Inflammatory macrophage treated with lipopolysaccharide for 1 hour (primary cell): ENCODE measurements around the gene ACTR3.
A peak's percentile ranks its signal among the peaks of the same experiment; 100 is the strongest.
"Not testable (repeated sequence)": the region's sequence is repeated elsewhere in the genome, so short reads cannot be mapped to it uniquely, and the experiment has no call there.

Experiments used
- DNase-seq, 2 donors: peaks; one replicate each; pipeline ENCODE4 v3.0.0-alpha.2; 2020 to 2022

ACTR3 gene

DNA sequence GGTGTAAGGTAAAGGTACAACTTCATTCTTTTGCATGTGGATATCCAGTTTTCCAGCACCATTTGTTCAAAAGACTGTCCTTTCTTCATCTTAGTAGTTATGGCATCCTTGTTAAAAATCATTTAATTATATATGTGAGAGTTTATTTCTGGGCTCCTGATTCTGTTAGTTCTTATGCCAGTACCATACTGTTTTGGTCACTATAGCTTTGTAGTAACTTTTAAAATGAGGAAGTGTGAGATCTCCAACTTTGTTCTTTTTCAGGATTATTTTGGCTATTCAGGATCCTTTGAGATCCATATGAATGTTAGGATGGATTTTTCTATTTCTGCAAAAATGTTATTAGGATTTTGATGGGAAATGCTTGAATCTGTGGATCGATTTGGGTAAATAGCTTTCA lies 16.8 kb downstream of the ACTR3 start:
- DNase-seq = no peak

DNA sequence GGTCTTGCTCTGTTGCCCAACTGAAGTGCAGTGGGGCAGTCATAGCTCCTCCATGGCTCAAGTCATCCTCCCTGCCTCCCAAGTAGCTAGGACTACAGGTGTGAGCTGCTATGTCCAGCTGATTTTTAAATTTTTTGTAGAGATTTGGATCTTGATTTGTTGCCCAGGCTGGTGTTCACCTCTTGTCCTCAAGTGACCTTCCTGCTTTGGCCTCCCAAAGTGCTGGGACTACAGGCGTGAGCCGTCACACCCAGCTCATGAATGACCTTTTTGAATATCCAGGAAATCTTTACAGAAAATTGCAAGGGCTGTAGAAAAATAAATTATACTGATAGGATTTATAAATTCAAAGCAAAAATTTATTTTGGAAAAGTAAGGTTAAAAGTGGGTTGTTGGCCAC lies 17.4 kb downstream of the ACTR3 start:
- no peak for DNase-seq

DNA sequence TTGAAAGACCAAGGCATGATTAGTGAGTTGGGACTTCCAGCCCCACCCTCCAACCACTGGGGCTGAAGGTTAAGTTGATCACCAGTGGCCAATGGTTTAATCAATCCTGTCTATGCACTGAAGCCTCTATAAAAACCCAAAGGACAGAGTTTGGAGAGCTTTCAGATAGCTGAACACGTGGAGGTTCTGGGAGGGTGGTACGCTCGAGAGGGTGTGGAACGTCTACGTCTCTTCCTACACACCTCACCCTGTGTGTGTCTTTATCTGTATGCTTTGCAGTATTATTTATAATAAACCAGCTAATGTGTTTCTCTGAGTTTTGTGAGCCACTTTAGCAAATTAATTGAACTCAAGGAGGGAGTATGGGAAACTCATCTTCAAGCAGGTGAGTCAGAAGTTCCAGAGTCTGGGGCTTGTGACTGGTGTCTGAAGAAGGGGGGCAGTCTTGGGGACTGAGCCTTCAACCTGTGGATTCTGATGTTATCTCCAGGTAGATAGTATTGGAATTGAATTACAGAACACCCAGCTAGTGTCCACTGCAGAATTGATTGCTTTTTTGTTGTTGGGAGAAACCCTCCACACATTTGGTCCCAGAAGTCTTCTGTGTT lies 20.3 kb downstream of the ACTR3 start:
- DNase-seq = no peak

DNA sequence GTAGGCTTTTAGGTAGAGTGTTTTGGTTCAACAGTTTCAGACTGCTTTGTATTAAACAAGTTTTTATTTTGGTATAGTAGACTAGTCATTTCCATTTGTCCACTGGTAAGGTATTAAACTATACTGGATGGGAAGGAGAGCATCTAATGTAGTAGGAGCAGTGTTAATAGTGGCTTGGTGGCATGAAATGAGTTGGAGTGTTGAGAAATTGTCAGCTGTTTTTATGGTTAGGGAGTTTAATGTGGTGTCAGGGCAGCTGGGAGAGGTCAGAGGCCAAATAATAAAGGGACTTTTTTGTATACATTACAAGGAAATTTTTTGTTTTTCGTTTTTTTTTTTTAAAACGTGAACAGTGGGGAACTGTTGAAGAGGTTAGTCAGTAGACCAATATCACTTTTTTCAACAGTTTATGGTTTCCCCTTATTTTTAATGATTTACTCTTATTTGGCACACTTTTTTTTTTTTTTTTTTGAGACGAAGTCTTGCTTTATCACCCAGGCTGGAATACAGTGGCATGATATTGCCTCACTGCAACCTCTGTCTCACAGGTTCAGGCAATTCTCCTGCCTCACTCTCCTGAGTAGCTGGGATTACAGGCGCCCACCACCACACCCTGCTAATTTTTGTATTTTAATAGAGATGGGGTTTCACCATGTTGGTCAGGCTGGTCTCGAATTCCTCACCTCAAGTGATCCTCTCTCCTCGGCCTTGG lies 21.2 kb downstream of the ACTR3 start:
- peak; percentile 51 to 67 for DNase-seq

DNA sequence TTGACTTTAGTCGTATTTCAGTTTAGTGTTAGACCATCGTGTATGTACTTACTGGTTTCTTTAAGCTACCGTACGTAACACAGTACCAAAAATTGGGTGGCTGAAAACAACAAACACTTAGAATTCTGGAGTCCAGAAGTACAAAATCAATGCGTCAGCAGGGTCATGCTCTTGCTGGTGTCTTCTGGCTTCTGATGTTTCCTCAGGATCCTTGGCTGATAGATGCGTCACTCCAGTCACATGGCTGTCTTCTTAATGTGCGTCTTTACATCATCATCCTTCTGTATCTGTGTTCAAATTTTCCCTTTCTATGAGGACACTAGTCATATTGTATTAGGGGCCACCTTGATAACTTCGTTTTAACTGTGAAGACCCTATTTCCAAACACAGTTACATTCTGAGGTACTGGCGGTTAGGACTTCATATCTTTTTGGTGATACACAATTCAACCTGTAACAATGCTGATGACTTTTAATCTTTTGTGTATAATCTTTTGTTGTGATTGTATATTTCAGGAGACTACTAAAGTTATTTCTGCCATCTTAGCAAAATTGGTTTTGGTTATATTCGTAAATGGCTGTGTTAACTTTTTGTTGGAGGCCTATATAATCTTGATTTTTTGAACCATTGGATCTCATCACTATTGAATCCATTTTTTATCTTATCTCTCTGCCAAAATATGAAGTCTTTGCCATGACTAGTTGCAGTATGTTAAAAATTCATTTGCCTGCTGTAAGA lies 25.4 kb downstream of the ACTR3 start:
- DNase-seq = peak; percentile 56 to 79

DNA sequence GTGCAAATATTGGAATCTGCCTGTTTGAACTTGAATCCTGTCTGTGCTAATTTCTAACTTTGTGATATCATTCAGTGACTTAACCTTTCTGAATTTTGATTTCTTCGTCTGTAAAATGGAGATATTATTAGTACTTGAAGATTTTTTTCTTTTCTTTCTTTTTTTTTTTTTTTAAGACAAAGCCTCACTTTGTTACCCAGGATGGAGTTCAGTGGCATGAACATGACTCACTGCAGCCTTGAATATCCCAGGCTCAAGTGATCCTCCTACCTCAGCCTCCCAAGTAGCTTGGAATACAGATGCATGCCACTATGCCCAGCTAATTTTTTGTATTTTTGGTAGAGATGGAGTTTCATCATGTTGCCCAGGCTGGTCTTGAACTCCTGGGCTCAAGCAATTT lies 28.3 kb downstream of the ACTR3 start:
- no peak for DNase-seq

DNA sequence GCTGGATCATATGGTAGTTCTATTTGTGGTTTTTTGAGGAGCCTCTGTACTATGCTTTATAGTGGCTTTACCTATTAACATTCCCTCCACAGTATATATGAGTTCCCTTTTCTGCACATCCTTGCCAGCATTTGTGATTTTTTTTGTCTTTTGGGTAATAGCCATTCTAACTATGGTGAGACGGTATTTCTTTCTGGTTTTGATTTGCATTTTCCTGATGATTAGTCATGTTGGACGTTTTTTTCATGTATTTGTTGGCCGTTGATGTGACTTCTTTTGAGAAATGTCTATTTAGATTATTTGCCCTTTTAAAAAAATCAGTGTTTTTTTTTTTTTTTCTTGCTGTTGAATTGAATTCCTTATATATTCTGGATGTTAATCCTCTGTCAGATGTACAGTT lies 31.1 kb downstream of the ACTR3 start:
- no peak for DNase-seq

DNA sequence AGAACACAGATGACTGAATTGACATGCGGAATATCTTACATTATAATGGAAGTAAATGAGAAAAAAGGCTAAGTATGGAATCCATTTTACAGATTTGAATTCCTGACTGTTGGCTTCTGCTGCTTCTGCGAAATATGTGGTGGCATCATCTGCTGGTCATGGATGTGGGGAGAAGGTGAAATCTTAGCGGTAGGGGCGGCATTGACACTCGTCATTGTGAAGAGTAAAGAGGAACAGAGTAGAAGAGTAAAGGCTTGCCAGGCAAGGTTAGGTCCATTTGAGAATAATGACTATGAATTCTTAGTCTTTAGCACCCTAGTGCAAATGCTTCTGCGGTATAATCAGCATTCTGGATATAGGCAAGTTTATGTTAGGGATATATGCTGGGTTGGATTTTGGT lies 32.4 kb downstream of the ACTR3 start:
- peak in 1 of 2 donors; percentile 27 for DNase-seq

DNA sequence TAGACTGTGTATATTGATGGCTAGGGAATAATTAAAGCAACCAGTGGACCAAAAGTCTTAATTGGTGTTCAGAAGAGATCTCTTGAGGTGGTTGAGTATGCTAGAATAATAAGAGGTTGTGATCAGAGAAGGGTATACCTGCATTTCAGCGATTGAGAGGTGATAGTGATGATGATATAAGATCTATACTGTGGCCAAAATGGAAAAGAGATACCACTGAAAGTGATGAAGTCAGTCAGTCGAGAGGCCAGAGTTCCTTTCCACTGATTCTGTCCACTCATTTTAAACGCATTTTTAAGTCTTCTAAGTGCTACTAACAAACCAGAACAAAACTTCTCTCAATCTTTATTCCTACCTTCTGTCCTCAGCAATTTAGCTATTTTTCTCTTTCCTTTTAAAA lies 32.9 kb downstream of the ACTR3 start:
- no peak for DNase-seq

DNA sequence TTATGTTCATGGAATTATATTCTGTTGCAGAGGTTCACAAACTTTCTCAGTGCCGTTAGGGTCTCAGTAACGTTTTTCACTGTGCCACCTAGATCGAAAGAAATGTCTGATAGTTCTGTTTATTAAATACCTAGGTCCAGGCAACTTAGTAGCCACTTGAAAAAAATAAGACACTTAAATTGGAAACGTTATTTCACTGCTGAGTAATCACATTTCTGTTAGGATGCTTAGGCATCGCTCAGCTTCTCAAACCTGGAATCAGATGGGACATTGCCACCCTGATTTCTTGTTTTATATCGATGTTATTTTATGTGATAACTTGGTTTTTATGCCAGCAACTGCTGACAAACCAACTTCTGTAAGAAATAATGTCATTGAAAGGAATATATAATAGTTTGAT lies 36.0 kb downstream of the ACTR3 start:
- no peak for DNase-seq

DNA sequence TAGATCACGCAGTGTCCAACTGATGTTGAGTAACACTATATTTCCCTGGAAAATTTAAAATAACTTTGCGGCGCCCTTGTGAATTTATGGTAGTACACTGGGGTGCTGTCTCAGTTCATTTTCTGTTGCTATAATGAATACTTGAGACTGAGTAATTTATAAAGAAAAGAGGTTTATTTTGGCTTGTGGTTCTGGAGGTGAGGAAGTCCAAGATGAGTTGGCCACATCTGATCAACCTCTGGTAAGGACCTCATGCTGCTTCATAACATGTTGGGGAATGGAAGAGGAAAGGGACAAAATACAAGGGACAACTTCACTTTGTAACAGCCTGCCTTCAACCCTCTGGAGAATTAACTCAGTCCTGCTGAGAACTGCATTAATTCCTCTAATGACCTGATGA lies 36.4 kb downstream of the ACTR3 start:
- no peak for DNase-seq

DNA sequence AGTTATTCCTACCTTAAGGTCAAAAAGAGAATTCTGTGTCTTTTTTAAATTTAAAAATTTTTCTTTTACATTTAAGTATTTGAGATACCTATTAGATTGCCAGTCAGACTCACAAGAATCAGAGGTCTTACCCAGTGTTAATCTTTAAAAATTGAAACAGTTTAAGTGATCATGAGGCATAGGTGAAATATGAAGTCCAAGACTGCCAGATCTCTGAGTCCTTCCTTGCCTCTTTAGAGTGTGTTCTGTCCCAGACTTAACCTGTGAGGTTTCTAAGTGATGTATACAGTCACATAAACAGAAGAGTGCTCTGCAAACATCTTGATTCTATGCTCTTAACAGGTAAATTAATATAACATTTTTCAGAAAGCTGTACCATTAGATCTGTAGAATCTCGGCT lies 40.6 kb downstream of the ACTR3 start:
- DNase-seq = no peak

DNA sequence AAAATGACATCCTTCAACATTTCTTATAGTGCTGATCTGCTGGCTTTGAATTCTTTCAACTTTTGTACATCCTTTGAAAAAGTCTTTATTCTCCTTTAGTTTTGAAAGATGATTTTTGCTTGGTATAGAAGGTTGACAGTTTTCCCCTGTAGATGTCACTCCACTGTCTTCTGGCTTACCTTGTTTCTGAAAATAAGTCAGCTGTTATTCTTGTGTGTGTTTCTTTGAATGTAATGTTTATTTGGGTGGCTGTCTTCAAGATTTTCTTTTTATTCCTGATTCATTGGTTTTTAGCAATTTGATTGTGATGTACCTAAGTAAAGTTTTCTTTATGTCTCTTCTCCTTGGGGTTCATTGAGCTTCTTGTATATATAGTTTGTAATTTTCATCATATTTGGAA lies 47.6 kb downstream of the ACTR3 start:
- no peak for DNase-seq

DNA sequence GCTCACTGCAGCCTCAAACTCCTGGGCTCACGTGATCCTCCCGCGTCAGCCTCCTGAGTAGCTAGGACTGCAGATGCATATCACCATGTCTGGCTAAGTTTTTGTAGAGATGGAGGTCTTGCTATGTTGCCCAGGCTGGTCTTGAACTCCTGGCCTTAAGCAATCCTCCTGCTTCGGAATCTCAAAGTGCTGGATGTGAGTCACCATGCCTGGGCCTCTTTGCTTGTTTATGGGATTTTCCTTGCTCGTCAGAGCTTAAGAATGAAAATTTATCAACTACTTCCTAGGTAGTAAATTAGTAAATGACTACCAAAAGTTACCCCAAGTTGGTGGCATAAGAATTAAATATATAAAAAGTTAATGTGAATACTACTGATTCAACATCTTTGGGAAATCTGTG lies 51.0 kb downstream of the ACTR3 start:
- peak in 1 of 2 donors; percentile 20 for DNase-seq

DNA sequence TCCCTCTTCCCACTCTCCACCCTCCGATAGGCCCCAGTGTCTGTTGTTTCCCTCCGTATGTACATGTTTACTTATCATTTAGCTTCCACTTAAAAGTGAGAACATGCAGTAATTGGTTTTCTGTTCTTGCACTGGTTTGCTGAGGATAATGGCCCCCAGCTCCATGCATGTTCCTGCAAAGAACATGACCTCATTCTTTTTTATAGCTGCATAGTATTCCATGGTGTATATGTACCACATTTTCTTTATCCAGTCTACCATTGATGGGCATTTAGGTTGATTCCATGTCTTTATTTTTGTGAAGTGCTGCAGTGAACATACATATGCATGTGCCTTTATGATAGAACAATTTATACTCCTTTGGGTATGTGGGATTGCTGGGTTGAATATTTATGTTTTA lies 55.9 kb downstream of the ACTR3 start:
- DNase-seq = not testable (repeated sequence)

DNA sequence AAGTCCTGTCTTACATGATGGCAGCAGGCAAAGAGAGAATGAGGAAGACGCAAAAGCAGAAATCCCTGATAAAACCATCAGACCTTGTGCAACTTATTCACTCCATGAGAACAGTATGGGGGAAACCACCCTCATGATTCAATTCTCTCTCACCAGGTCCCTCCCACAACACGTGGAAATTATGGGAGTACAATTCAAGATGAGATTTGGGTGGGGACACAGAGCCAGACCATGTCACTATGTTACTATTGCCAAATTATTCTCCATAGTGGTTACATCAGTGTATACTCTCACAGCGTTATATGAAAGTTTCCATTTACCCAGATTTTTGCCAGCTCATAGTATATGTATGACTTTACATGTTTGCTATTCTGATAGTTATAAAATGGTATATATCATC lies 61.0 kb downstream of the ACTR3 start:
- DNase-seq = peak; percentile 87 to 91

DNA sequence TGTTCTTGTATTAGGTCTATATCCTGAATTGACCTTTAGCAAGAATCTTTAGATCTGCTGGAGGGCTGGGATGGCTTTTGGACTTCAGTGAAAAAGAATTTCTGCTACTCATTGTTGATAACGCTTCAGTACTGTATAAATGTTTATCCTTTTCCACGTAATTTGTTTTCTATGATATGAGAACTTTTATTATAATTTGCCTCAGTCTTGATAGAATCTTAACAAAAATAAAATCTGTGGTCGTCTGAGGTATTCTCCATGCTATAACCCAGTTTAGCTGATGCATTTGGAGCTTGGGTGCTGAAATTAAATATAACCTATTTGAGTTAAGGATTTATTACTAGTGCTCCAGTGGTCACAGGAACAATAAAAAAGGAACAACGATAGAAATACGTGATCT lies 71.1 kb downstream of the ACTR3 start:
- no peak for DNase-seq

DNA sequence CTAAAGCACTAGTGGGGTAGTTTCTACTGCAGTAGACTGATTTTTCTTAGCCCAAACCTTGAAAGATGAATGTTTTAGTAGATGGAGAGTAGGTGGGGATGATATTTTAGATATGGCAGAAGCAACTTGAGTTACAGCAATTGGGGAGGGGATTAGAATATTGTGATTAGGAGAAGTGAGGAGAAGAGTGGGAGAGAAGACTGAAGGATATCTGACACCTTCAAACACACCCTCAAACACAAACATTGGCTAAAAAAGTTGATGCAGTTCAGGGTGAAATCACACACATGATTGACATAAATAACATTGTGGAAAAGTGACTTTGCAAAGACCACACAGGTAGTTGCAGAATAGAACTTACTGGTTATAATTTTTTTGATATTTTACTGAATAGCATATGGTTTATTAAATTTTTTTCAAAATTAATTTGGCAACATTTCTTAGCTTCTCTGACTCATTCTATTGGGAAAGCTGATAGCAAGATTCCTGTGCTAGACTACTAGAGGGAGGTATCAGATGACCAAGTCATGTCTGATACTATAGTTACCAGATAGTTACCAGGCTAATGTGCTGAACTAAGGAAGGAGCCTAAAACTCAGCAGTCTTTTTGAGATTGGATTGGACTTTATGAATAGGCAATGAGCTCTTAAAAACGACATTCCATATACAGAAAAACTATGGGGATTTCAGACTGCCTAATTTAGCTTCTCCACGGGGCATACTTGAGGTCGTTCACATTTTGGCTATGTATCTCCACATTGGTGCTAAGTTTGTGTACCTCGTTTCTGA lies 73.0 kb downstream of the ACTR3 start:
- DNase-seq = peak; percentile 34 to 44

DNA sequence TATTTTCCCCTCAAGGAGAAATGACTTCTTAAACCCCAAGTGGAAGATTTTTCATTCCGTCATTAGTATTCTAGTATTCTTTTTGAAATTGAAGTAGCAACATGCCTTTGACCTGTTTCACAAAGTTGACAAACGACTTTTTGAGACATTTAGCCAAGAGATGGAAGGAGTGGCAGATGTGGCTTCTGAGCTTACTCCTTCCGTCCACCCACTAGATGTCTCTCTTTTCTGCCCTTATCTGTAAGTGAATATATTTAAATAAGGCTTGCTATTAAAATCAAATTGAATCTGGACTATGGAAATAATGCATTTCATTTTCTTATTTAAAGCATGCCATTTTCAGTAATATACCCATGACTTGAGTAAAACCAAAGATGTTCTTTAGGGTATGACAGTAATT lies 74.1 kb downstream of the ACTR3 start:
- DNase-seq = no peak

DNA sequence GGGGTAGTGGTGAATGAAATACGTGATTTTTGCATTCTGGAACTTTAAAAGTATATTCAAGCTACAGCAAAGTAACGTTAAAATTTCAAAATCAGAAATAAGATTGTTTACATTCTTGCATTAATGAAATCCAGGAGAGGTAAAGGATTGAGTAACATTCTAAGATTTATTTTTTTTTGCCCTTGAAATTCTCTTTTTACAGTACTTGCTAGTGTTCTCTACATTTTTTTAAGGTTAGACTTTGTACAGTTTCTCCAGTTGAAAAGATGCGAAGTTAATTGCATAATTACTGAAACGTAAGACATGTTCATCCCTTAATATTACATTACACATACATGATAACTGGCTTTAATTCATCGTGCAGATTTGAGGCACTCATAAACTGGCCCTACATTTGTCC lies 74.5 kb downstream of the ACTR3 start:
- DNase-seq = no peak

DNA sequence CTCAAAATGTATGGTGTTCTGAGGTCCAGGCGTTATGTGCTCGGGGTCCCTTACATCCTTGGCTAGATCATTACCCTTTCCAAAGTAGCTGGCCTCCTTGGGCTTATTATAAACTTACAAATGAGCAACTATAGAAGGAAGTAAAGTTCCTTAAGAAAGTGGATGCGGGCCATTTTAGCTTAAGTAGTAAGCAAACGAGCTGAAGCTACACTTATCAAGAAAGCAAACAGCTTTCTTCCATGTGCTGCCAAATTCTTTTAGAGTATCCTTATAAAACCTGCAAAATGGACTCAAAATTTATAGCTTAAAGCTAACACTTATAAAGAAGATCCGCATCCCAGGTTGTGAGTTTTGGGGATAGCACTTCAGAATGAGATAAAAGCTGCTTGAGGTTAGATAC lies 75.3 kb downstream of the ACTR3 start:
- no peak for DNase-seq

DNA sequence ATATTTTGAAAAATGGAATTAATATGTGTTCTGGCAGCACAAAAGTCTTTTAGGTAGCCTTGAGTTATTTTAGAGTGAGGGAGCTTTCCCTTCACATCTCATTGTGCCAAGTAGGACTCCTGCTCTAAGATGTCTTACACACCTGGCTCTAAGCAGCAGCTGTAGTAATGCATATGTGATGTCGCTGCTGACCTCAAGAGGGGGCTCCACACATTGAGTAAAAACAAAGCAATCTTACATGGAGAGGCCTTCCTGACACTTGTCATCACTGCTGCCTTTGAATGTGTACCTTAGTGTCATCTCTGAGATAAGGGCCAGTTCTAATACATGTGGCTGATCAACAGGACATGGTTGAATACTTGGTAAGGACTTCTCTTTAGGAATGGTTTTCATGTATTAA lies 75.8 kb downstream of the ACTR3 start:
- peak in 1 of 2 donors; percentile 38 for DNase-seq

DNA sequence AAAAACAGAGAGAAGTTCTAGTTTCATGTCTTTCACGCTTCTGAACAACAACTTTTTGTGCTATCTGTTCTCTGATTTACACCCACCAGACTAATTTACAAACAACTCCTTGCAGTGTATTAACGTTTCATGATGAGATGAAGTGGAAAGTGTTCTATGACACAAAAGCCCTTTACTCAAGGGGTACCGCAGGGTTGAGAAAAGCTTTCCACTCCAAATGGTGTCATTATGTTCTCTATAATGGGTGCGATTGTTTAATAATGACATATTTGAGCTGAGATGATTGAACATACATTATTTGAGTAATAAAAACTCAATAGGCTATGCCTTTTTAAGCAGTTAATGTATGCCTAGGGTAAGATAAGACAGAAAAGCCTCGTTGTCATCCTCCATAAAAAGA lies 76.3 kb downstream of the ACTR3 start:
- DNase-seq = no peak

DNA sequence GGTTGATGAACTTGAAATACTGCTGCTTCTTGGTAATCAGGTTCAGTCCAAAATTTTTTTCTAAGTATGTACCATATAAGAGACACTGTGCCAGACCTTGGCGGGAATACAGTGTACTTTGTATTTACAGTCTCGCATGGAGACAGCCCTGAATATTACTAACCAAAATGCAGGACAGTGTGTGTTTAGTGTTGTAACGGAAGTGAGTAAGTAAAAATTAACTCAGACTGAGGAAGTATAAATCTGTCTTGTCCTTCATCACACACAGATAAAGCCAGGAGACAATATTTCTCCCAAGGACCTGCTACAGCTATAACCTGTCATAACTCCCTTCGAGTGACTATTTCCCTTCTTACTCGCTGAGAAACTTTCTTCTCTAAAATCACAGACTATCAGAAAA lies 76.9 kb downstream of the ACTR3 start:
- DNase-seq = peak; percentile 23 to 47
